ENCODE data around the gene PPIP5K2. TPM values are rescaled to one million over a fixed set of nuclear protein-coding genes. Genes with fewer than 3 reads are reported as not detected.

PPIP5K2 gene
- total RNA-seq, 1 donor from 2014 or later = 20.3 TPM

DNA sequence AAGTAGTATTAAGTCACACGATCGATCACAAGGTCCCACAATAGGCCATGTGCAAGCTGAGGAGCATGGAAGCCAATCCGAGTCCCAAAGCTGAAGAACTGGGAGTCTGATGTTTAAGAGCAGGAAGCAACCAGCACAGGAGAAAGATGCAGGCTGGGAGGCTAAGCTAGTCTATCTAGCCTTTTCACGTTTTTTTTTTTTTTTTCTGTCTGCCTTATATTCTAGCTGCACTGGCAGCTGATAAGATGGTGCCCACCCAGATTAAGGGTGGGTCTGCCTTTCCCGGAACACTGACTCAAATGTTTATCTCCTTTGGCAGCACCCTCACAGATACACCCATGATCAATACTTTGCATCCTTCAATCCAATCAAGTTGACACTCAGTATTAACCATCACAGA, 6.5 kb downstream of the PPIP5K2 start:
- Histone ChIP-seq H3K4me3 (ENCODE audit: low read depth, low read length) (no peak overlapping the region), H3K36me3 (ENCODE audit: control insufficient read depth, insufficient read depth, low read length) (no peaks in the 10 kb centered on the region), H3K27me3 (ENCODE audit: control insufficient read depth, insufficient read depth, low read length) (no peaks in the 10 kb centered on the region)
- DNase-seq (ENCODE audit: low read depth) (no peak), FAIRE-seq (no peak)
- TF ChIP-seq, protein P1, sequence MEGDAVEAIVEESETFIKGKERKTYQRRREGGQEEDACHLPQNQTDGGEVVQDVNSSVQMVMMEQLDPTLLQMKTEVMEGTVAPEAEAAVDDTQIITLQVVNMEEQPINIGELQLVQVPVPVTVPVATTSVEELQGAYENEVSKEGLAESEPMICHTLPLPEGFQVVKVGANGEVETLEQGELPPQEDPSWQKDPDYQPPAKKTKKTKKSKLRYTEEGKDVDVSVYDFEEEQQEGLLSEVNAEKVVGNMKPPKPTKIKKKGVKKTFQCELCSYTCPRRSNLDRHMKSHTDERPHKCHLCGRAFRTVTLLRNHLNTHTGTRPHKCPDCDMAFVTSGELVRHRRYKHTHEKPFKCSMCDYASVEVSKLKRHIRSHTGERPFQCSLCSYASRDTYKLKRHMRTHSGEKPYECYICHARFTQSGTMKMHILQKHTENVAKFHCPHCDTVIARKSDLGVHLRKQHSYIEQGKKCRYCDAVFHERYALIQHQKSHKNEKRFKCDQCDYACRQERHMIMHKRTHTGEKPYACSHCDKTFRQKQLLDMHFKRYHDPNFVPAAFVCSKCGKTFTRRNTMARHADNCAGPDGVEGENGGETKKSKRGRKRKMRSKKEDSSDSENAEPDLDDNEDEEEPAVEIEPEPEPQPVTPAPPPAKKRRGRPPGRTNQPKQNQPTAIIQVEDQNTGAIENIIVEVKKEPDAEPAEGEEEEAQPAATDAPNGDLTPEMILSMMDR (IDR thresholded peaks at IDR 0.05; ENCODE audit: insufficient read depth, low read length, severe bottlenecking) = no peak

DNA sequence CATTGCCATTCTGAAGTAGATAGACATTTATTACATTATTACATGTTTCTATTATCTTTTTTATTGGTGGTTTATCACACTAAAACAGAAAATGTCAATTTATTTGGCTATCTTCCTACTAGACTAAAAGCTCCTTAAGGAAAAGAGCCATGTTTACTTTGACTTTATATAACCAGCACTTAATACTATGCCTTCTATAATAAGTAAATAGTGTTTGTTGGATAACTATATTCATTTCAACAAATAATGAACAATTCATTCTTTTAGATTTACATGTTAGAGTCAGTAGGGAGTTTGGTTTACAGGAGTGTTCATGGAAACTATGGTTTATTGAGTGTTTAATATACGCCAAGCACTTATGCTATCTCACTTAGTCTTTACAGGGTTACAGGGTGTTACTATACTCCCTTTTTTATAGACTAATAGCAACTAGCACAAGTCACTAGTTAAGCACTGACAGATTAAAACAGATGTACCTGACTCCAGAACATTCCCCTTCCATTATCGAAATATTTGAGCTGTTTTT, 7.3 kb downstream of the PPIP5K2 start:
- no peaks in the 10 kb centered on the region for H3K27me3 ChIP-seq (ENCODE audit: control insufficient read depth, insufficient read depth, low read length)
- DNase-seq (ENCODE audit: low read depth) (no peak), FAIRE-seq (no peak)
- TF ChIP-seq, protein P1 (IDR thresholded peaks at IDR 0.05; ENCODE audit: insufficient read depth, low read length, severe bottlenecking) = no peak
- no peaks in the 10 kb centered on the region for H3K36me3 ChIP-seq (ENCODE audit: control insufficient read depth, insufficient read depth, low read length)
- H3K4me3 ChIP-seq (ENCODE audit: low read depth, low read length) = no peak overlapping the region

DNA sequence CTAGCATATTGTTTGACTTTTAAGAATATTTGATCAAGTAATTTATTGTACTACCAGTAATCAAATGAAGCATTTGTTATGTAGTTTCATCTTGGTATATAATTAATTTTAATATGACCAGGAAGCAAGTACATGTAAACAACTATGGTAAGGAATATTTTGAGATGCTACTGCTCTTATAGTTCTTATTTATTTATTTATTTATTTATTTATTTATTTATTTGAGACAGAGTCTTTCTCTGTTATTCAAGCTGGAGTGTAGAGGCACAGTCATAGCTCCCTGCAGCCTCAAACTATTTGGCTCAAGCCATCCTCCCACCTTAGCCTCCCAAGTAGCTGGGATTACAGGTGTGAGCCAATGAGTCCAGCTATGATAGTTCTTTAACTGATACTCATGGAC, 8.1 kb downstream of the PPIP5K2 start:
- TF ChIP-seq, protein P1 (IDR thresholded peaks at IDR 0.05; ENCODE audit: insufficient read depth, low read length, severe bottlenecking) = no peak
- FAIRE-seq (no peak), DNase-seq (ENCODE audit: low read depth) (no peak)
- Histone ChIP-seq H3K27me3 (ENCODE audit: control insufficient read depth, insufficient read depth, low read length) (no peaks in the 10 kb centered on the region), H3K4me3 (ENCODE audit: low read depth, low read length) (no peak overlapping the region), H3K36me3 (ENCODE audit: control insufficient read depth, insufficient read depth, low read length) (no peaks in the 10 kb centered on the region)

DNA sequence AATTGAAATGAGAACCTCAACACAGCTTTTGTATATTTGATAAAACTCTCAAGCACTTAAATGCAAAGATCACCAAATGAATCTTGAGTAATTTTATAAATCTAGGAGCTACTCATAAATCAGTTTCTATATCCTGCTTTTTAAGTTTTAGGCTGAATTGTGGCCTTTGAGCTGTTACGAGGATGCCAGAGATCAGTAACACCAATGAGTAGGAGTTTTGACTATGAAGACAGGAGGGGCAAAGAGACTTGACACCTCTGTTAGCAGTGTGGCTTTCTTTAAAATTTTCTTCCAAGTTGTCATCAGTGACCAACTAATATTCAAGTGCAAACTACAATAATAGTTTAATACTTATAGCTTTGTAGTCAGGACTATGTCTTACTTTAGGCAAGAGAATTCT, 12.6 kb downstream of the PPIP5K2 start:
- no peak for FAIRE-seq
- TF ChIP-seq, protein P1 (IDR thresholded peaks at IDR 0.05; ENCODE audit: insufficient read depth, low read length, severe bottlenecking) = no peak
- H3K27me3 ChIP-seq (ENCODE audit: control insufficient read depth, insufficient read depth, low read length) = no peaks in the 10 kb centered on the region
- DNase-seq (ENCODE audit: low read depth) = no peak
- H3K4me3 ChIP-seq (ENCODE audit: low read depth, low read length) = no peak overlapping the region
- no peaks in the 10 kb centered on the region for H3K36me3 ChIP-seq (ENCODE audit: control insufficient read depth, insufficient read depth, low read length)

DNA sequence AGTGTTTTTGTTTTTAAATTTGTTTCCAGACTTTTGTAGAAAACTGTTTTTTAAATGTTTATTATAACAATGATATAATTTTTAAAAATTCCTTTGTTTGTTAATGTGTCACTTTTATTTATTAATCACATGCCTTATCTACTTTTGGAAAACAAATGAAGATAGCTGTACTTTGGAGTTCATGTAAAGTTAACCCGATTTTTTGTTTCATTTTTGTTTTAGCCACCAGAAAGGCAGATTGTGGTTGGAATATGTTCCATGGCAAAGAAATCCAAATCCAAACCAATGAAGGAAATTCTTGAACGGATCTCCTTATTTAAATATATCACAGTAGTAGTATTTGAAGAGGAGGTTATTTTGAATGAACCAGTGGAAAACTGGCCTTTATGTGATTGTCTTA, 13.1 kb downstream of the PPIP5K2 start:
- no peaks in the 10 kb centered on the region for H3K27me3 ChIP-seq (ENCODE audit: control insufficient read depth, insufficient read depth, low read length)
- TF ChIP-seq, protein P1 (IDR thresholded peaks at IDR 0.05; ENCODE audit: insufficient read depth, low read length, severe bottlenecking) = no peak
- H3K4me3 ChIP-seq (ENCODE audit: low read depth, low read length) = no peak overlapping the region
- DNase-seq (ENCODE audit: low read depth) (no peak), FAIRE-seq (no peak)
- no peaks in the 10 kb centered on the region for H3K36me3 ChIP-seq (ENCODE audit: control insufficient read depth, insufficient read depth, low read length)

DNA sequence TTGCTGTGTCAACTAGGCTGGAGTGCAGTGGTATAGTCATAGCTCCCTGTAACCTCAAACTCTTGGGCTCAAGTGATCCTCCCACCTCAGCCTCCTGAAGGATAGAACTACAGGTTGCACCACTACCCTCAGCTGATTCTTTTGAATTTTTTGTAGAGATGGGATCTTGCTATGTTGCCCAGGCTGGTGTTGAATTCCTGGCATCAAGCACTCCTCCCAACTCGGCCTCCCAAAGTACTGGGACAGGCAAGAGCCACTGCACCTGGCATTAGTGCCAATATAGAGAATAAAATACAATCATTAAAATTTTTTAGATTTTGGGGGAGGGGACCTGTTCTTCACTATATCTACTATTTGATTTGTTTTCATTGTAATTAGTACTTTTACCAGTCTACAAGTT, 15.4 kb downstream of the PPIP5K2 start:
- no peak for FAIRE-seq
- H3K36me3 ChIP-seq (ENCODE audit: control insufficient read depth, insufficient read depth, low read length) = no peaks in the 10 kb centered on the region

More for the DNA sequence above, 15.4 kb downstream of the PPIP5K2 start:
- DNase-seq (ENCODE audit: low read depth) = no peak
- no peaks in the 10 kb centered on the region for H3K27me3 ChIP-seq (ENCODE audit: control insufficient read depth, insufficient read depth, low read length)
- TF ChIP-seq, protein P1 (IDR thresholded peaks at IDR 0.05; ENCODE audit: insufficient read depth, low read length, severe bottlenecking) = no peak
- no peak overlapping the region for H3K4me3 ChIP-seq (ENCODE audit: low read depth, low read length)
